ENCODE results near the gene BRWD1.
"Not testable (repeated sequence)": the region's sequence is repeated elsewhere in the genome, so short reads cannot be mapped to it uniquely, and the experiment has no call there.

DNA sequence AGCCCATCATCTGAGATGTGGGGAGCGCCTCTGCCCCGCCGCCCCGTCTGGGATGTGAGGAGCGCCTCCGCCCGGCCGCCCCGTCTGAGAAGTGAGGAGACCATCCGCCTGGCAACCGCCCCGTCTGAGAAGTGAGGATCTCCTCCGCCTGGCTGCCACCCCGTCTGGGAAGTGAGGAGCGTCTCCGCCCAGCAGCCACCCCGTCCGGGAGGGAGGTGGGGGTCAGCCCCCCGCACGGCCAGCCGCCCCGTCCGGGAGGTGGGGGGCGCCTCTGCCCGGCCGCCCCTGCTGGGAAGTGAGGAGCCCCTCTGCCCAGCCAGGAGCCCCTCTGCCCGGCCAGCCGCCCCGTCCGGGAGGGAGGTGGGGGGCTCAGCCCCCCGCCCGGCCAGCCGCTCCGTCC is 156.2 kb downstream of the BRWD1 start:
- TF ChIP-seq POLR2A (IDR thresholded peaks at IDR 0.05; ENCODE audit: low read depth, low read length); POLR2AphosphoS5 (IDR thresholded peaks at IDR 0.05; ENCODE audit: low read depth, low read length); TAF1 (IDR thresholded peaks at IDR 0.05; ENCODE audit: borderline replicate concordance, low read depth, low read length): not testable (repeated sequence)

Measured in GM12892 (cell line).